OCI-LY7 (cell line): Measurements from ENCODE around the gene MAML1. TPM values are rescaled to one million over a fixed set of nuclear protein-coding genes. Genes with fewer than 3 reads are reported as not detected.

Experiments
- BruUV-seq: library from RNA; stranded (reverse); fragments of 400-500 nt; replicated peaks from 2 replicates; lab custom pipeline; 2021; lab: Mats Ljungman, UMichigan
- CTCF ChIA-PET: fragments of 300-600 bp; sonication (Branson Sonifier 250); formaldehyde crosslinking; loops from one replicate; lab custom pipeline; 2022; ENCODE audit warnings: antibody characterized with exemption; ENCODE audit not compliant: unreplicated experiment; lab: Charles Lee
- POLR2A ChIA-PET: fragments of 300-600 bp; sonication (Branson Sonifier 250); formaldehyde crosslinking; loops from one replicate; lab custom pipeline; 2022; ENCODE audit warnings: antibody characterized with exemption; lab: Charles Lee
- DNase-seq: peaks from one replicate; pipeline ENCODE4 v3.0.0-alpha.2; 2015; ENCODE audit warnings: low spot score
- H2AFZ ChIP-seq: fragments of 200-600 bp; sonication (generic), shearing (Covaris generic); 2 replicates; pipeline ENCODE4 v1.6.1; 2014; ENCODE audit warnings: mild to moderate bottlenecking, antibody characterized with exemption, low read length, moderate library complexity
- H3K27ac ChIP-seq: fragments of 200-600 bp; sonication (generic); 2 replicates; pipeline ENCODE4 v1.5.1; 2014; ENCODE audit warnings: mixed run types, low read depth, mild to moderate bottlenecking, moderate library complexity, low read length, inconsistent platforms; ENCODE audit not compliant: poor library complexity, severe bottlenecking
- H3K36me3 ChIP-seq: fragments of 200-600 bp; sonication (generic); 2 replicates; pipeline ENCODE4 v1.6.1; 2014; ENCODE audit warnings: mild to moderate bottlenecking, antibody characterized with exemption, low read length, moderate library complexity, mixed read lengths; ENCODE audit not compliant: insufficient read depth
- H3K4me1 ChIP-seq: fragments of 200-600 bp; sonication (generic); 2 replicates; pipeline ENCODE4 v1.5.1; 2014; ENCODE audit warnings: mild to moderate bottlenecking, low read length; ENCODE audit not compliant: insufficient read depth, poor library complexity, severe bottlenecking
- H3K4me2 ChIP-seq: fragments of 200-600 bp; sonication (generic); 2 replicates; pipeline ENCODE4 v1.6.1; 2014; ENCODE audit warnings: mild to moderate bottlenecking, low read length
- H3K4me3 ChIP-seq: fragments of 200-600 bp; sonication (generic); 2 replicates; pipeline ENCODE4 v1.5.1; 2014; ENCODE audit warnings: mild to moderate bottlenecking, low read depth, low read length; ENCODE audit not compliant: poor library complexity, severe bottlenecking
- H3K79me2 ChIP-seq: fragments of 200-600 bp; sonication (generic); 2 replicates; pipeline ENCODE4 v1.6.1; 2016; ENCODE audit warnings: low read depth, mild to moderate bottlenecking, low read length, moderate library complexity, mixed read lengths; ENCODE audit not compliant: insufficient read depth
- H3K9me2 ChIP-seq: fragments of 200-600 bp; sonication (generic); 2 replicates; pipeline ENCODE4 v1.6.1; 2016; ENCODE audit warnings: mild to moderate bottlenecking, low read length, mixed read lengths; ENCODE audit not compliant: insufficient read depth
- H3K9me3 ChIP-seq: fragments of 200-600 bp; sonication (generic); 2 replicates; pipeline ENCODE4 v1.6.1; 2014; ENCODE audit warnings: mild to moderate bottlenecking, mixed run types, low read length, mixed read lengths
- H4K20me1 ChIP-seq: fragments of 200-600 bp; sonication (generic); 2 replicates; pipeline ENCODE4 v1.6.1; 2014; ENCODE audit warnings: mild to moderate bottlenecking, antibody characterized with exemption, low read length, moderate library complexity, mixed read lengths; ENCODE audit not compliant: insufficient read depth
- EZH2phosphoT487 ChIP-seq: fragments of 200-600 bp; sonication (generic); IDR thresholded peaks from 2 replicates; pipeline ENCODE4 v1.6.1; 2018; ENCODE audit warnings: low read depth, borderline replicate concordance, mild to moderate bottlenecking, mixed run types, antibody characterized with exemption, low read length, moderate library complexity, mixed read lengths
- intact Hi-C: fragments of 100-400 bp; cut with micrococcal nuclease; formaldehyde crosslinking; loops from one replicate; pipeline ENCODE4 v1.10.0; 2022; ENCODE audit not compliant: unreplicated experiment
- total RNA-seq, 2 experiments: library from RNA; depleted of rRNA in 1 of 2; stranded (reverse); fragments of >200 nt in 1 of 2; shearing (Covaris generic) in 1 of 2; gene quantifications; 2 replicates each; pipeline ENCODE4 v1.2.3, GENCODE V29; 2014 to 2022
- TF ChIP-seq, protein P1 (sequence below): fragments of 200-600 bp; sonication (generic); conservative IDR thresholded peaks from 2 replicates; pipeline ENCODE4 v1.5.1; 2014; ENCODE audit warnings: mild to moderate bottlenecking, antibody characterized with exemption, low read length, moderate library complexity, mixed read lengths

MAML1 gene
- total RNA-seq, 2 experiments from 2014 or later = 17.0 to 27.4 TPM

DNA sequence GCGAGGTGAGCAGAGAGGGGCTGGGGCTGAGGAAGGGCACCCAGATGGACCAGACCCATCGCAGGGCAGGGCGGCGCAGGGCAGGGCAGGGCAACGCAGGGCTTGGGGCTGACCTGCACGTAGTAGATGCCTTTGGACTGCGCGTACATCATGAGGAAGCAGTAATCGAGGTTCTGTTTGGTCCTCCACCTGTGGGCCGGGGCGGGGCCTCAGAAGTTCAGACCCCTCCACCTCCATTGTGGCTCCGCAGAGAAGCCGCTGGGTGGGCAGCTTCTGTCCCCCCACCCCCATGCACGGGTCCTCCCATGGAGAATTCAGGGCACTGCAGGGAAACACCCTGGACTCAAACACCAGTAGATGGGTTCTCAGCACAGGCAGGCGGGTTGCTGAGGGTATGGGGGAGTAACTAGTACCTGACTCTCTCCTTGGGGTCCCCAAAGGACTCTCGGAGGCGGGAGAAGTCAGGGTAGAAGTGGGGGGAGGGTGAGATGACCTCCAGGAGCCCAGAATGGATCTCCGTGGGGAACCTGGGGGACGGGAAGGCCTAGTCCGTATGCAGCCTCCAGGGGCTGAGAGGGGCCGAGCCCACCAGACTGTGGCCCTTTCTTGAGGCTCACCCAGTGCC is 67.6 kb downstream of the MAML1 start:
- no peaks in the 10 kb centered on the region for H3K79me2 ChIP-seq
- no peak overlapping the region for H3K27ac ChIP-seq
- TF ChIP-seq, protein P1, sequence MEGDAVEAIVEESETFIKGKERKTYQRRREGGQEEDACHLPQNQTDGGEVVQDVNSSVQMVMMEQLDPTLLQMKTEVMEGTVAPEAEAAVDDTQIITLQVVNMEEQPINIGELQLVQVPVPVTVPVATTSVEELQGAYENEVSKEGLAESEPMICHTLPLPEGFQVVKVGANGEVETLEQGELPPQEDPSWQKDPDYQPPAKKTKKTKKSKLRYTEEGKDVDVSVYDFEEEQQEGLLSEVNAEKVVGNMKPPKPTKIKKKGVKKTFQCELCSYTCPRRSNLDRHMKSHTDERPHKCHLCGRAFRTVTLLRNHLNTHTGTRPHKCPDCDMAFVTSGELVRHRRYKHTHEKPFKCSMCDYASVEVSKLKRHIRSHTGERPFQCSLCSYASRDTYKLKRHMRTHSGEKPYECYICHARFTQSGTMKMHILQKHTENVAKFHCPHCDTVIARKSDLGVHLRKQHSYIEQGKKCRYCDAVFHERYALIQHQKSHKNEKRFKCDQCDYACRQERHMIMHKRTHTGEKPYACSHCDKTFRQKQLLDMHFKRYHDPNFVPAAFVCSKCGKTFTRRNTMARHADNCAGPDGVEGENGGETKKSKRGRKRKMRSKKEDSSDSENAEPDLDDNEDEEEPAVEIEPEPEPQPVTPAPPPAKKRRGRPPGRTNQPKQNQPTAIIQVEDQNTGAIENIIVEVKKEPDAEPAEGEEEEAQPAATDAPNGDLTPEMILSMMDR = no peak
- no peak for TF ChIP-seq EZH2phosphoT487
- no peaks in the 10 kb centered on the region for H4K20me1 ChIP-seq
- no peaks in the 10 kb centered on the region for H3K9me2 ChIP-seq
- no TSS peak for BruUV-seq
- H3K9me3 ChIP-seq = no peaks in the 10 kb centered on the region
- H3K36me3 ChIP-seq = peaks cover 35% of the 10 kb centered on the region; the same call in 1 of the 2 replicates
- intact Hi-C loops = loop anchor here (10.0 kb wide), 1 partner anchor 1685 kb away; the partner anchor contains the start of gene N4BP3
- ChIA-PET POLR2A (no interaction called here), CTCF (interaction anchor here (0.6 to 0.7 kb wide), 2 partner anchors 30 to 1011 kb away, joined by 3 to 4 read pairs; no protein-coding TSS in a partner anchor)
- no peak for DNase-seq
- H3K4me2 ChIP-seq = no peak overlapping the region
- H3K4me1 ChIP-seq = peaks cover 29% of the 10 kb centered on the region
- no peak overlapping the region for H2AFZ ChIP-seq
- H3K4me3 ChIP-seq = no peak overlapping the region

DNA sequence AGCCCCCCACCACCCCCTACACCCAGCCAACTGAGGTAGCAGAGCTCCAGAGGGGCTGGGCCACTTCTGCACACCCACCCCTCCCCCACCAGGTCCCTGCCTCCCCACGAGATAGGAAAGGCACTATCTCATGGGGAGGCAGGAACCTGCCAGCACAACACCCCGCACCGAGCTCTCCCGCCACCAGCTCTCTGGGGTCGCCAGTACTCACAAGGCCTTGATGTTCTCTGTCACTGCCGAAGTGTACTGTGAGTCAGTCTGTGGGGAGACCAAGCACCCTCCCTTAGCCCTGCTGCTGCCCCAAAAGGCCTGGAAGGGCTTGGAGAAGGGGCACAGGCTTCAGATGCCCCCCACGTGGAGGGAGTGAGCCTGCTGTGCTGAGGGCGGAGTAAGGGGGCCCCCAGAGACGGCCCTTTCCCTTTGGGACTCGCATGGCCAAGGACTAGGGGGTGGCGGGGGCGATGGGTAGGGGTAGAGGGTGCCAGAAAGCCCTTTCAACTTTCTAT is 68.1 kb downstream of the MAML1 start:
- POLR2A ChIA-PET = no interaction called here
- no peak overlapping the region for H2AFZ ChIP-seq
- no peaks in the 10 kb centered on the region for H3K79me2 ChIP-seq
- intact Hi-C loops = loop anchor here (10.0 kb wide), 1 partner anchor 1686 kb away; the partner anchor contains the start of gene N4BP3
- peaks cover 35% of the 10 kb centered on the region; the same call in 1 of the 2 replicates for H3K36me3 ChIP-seq
- no peaks in the 10 kb centered on the region for H3K9me2 ChIP-seq
- H3K4me3 ChIP-seq = no peak overlapping the region
- TF ChIP-seq, protein P1 = no peak
- TF ChIP-seq EZH2phosphoT487 = no peak
- no peak overlapping the region for H3K4me2 ChIP-seq
- H3K27ac ChIP-seq = no peak overlapping the region
- DNase-seq = no peak
- no peaks in the 10 kb centered on the region for H3K9me3 ChIP-seq
- CTCF ChIA-PET = interaction anchor here (0.7 kb wide), 1 partner anchor 31 kb away, joined by 4 read pairs; no protein-coding TSS in a partner anchor
- no peaks in the 10 kb centered on the region for H4K20me1 ChIP-seq
- peaks cover 25% of the 10 kb centered on the region for H3K4me1 ChIP-seq
- BruUV-seq = no TSS peak
